H9 (cell line): ENCODE data around the gene PTPRB. TPM values are rescaled to one million over a fixed set of nuclear protein-coding genes. Genes with fewer than 3 reads are reported as not detected.

Experiments used
- DNase-seq: peaks from one replicate; pipeline ENCODE4 v3.0.0-alpha.2; 2017
- H2AFZ ChIP-seq: one replicate; pipeline ENCODE4 v1.6.1; 2013; ENCODE audit warnings: mild to moderate bottlenecking, low read length, control low read depth, moderate library complexity
- H2AK5ac ChIP-seq: 2 replicates; pipeline ENCODE4 v1.6.1; 2013; ENCODE audit warnings: low read length, control low read depth, mixed read lengths; ENCODE audit not compliant: insufficient read length
- H2BK120ac ChIP-seq: one replicate; pipeline ENCODE4 v1.6.1; 2013; ENCODE audit warnings: low read depth, mild to moderate bottlenecking, low read length, control low read depth, inconsistent platforms; ENCODE audit not compliant: poor library complexity, severe bottlenecking
- H2BK12ac ChIP-seq: 2 replicates; pipeline ENCODE4 v1.6.1; 2013; ENCODE audit warnings: low read length, control low read depth, mixed read lengths, low read depth; ENCODE audit not compliant: insufficient read length
- H2BK15ac ChIP-seq: 2 replicates; pipeline ENCODE4 v1.6.1; 2013; ENCODE audit warnings: low read depth, low read length, control low read depth
- H2BK20ac ChIP-seq: one replicate; pipeline ENCODE4 v1.6.1; 2013; ENCODE audit warnings: low read depth, mild to moderate bottlenecking, low read length, control low read depth, inconsistent platforms; ENCODE audit not compliant: poor library complexity, severe bottlenecking
- H2BK5ac ChIP-seq: 2 replicates; pipeline ENCODE4 v1.6.1; 2013; ENCODE audit warnings: low read length, control low read depth, mixed read lengths; ENCODE audit not compliant: insufficient read length
- H3K14ac ChIP-seq: 2 replicates; pipeline ENCODE4 v1.6.1; 2013; ENCODE audit warnings: low read length, control low read depth; ENCODE audit not compliant: insufficient read depth
- H3K18ac ChIP-seq: 2 replicates; pipeline ENCODE4 v1.6.1; 2013; ENCODE audit warnings: low read depth, mild to moderate bottlenecking, mixed read lengths, low read length, control low read depth; ENCODE audit not compliant: insufficient read length
- H3K23ac ChIP-seq: 2 replicates; pipeline ENCODE4 v1.6.1; 2013; ENCODE audit warnings: low read length, control low read depth, mixed read lengths, low read depth; ENCODE audit not compliant: insufficient read length
- H3K23me2 ChIP-seq: 2 replicates; pipeline ENCODE4 v1.6.1; 2013; ENCODE audit warnings: low read depth, mild to moderate bottlenecking, mixed read lengths, low read length, control low read depth; ENCODE audit not compliant: insufficient read length, poor library complexity, severe bottlenecking
- H3K27ac ChIP-seq: 2 replicates; pipeline ENCODE4 v1.5.1; 2013; ENCODE audit warnings: low read length, control low read depth, mixed read lengths, low read depth; ENCODE audit not compliant: insufficient read length
- H3K27me3 ChIP-seq: 2 replicates; pipeline ENCODE4 v1.6.1; 2013; ENCODE audit warnings: low read length, control low read depth, inconsistent platforms; ENCODE audit not compliant: insufficient read depth
- H3K4ac ChIP-seq: 2 replicates; pipeline ENCODE4 v1.6.1; 2013; ENCODE audit warnings: low read depth, mild to moderate bottlenecking, control low read depth, inconsistent platforms, low read length, moderate library complexity
- H3K4me1 ChIP-seq: 2 replicates; pipeline ENCODE4 v1.6.1; 2013; ENCODE audit warnings: low read length, control low read depth, inconsistent platforms; ENCODE audit not compliant: insufficient read depth
- H3K4me2 ChIP-seq: 2 replicates; pipeline ENCODE4 v1.6.1; 2013; ENCODE audit warnings: low read length, control low read depth, mixed read lengths; ENCODE audit not compliant: insufficient read length, insufficient read depth
- H3K56ac ChIP-seq: 2 replicates; pipeline ENCODE4 v1.6.1; 2013; ENCODE audit warnings: low read depth, mild to moderate bottlenecking, mixed read lengths, low read length, control low read depth; ENCODE audit not compliant: insufficient read length
- H3K79me1 ChIP-seq: 2 replicates; pipeline ENCODE4 v1.6.1; 2013; ENCODE audit warnings: low read depth, mild to moderate bottlenecking, moderate library complexity, low read length, control low read depth, inconsistent platforms; ENCODE audit not compliant: insufficient read depth, poor library complexity, severe bottlenecking
- H3K79me2 ChIP-seq: 2 replicates; pipeline ENCODE4 v1.6.1; 2013; ENCODE audit warnings: low read length, control low read depth, inconsistent platforms; ENCODE audit not compliant: insufficient read depth
- H3K9ac ChIP-seq: 2 replicates; pipeline ENCODE4 v1.6.1; 2013; ENCODE audit warnings: low read length, control low read depth, mixed read lengths; ENCODE audit not compliant: insufficient read length; ENCODE audit errors: extremely low read depth
- H3K9me3 ChIP-seq: one replicate; pipeline ENCODE4 v1.6.1; 2013; ENCODE audit warnings: low read depth, low read length, inconsistent platforms; ENCODE audit not compliant: control insufficient read depth
- H3T11ph ChIP-seq: one replicate; pipeline ENCODE4 v1.6.1; 2013; ENCODE audit warnings: mild to moderate bottlenecking, low read length, control low read depth, inconsistent platforms
- H4K20me1 ChIP-seq: one replicate; pipeline ENCODE4 v1.6.1; 2013; ENCODE audit not compliant: control insufficient read depth, insufficient read length, insufficient read depth
- H4K5ac ChIP-seq: 2 replicates; pipeline ENCODE4 v1.6.1; 2013; ENCODE audit warnings: low read depth, mild to moderate bottlenecking, mixed read lengths, low read length, control low read depth; ENCODE audit not compliant: insufficient read length
- H4K8ac ChIP-seq: replicated peaks from 2 replicates; pipeline ENCODE4 v1.6.1; 2013; ENCODE audit warnings: low read length, control low read depth, mixed read lengths, low read depth; ENCODE audit not compliant: insufficient read length
- H4K91ac ChIP-seq: 2 replicates; pipeline ENCODE4 v1.6.1; 2013; ENCODE audit warnings: low read depth, mild to moderate bottlenecking, moderate library complexity, mixed read lengths, low read length, control low read depth; ENCODE audit not compliant: insufficient read length
- H3K27ac Mint-ChIP-seq, 3 experiments: 2 replicates in 2 of 3; 3 replicates in 1 of 3; pipeline ENCODE4 v1.8.0; 2020 to 2021; ENCODE audit warnings: mixed read lengths in 3 of 3, mild to moderate bottlenecking in 1 of 3, moderate library complexity in 1 of 3
- H3K27me3 Mint-ChIP-seq: 2 replicates; pipeline ENCODE4 v1.8.0; 2021; ENCODE audit warnings: low read depth, mild to moderate bottlenecking, moderate library complexity, mixed read lengths
- H3K36me3 Mint-ChIP-seq, 3 experiments: 2 replicates in 2 of 3; 3 replicates in 1 of 3; pipeline ENCODE4 v1.8.0; 2020 to 2021; ENCODE audit warnings: low read depth in 3 of 3, mixed read lengths in 3 of 3; ENCODE audit not compliant: insufficient read depth in 1 of 3
- H3K4me1 Mint-ChIP-seq, 2 experiments: 2 replicates each; pipeline ENCODE4 v1.8.0; 2020; ENCODE audit warnings: mixed read lengths in 2 of 2
- H3K4me3 Mint-ChIP-seq, 2 experiments: 2 replicates in 1 of 2; 3 replicates in 1 of 2; pipeline ENCODE4 v1.8.0; 2020 to 2021; ENCODE audit warnings: mild to moderate bottlenecking in 2 of 2, mixed read lengths in 2 of 2, moderate library complexity in 1 of 2
- H3K9me3 Mint-ChIP-seq, 2 experiments: 2 replicates in 1 of 2; 3 replicates in 1 of 2; pipeline ENCODE4 v1.8.0; 2020; ENCODE audit warnings: mild to moderate bottlenecking in 2 of 2, mixed read lengths in 2 of 2, moderate library complexity in 1 of 2
- CTCF ChIP-seq: fragments of 200-600 bp; sonication (generic); conservative IDR thresholded peaks from 3 replicates; pipeline ENCODE4 v1.8.0; 2021; ENCODE audit warnings: antibody characterized with exemption, mild to moderate bottlenecking
- WGBS: extraction: QIAGEN DNeasy Blood & Tissue Kit; methylation state at CpG from one replicate; pipeline ENCODE4 v1.1.7; 2013; ENCODE audit warnings: missing lambda C conversion rate, low lambda C conversion rate, mixed read lengths; ENCODE audit not compliant: insufficient read length; ENCODE audit errors: extremely low coverage; 5-methylcytosine and 5-hydroxymethylcytosine counted together
- total RNA-seq: library from RNA; stranded (reverse); gene quantifications from 2 replicates; pipeline ENCODE4 v1.2.1, GENCODE V29; 2021

PTPRB gene
- total RNA-seq, 1 experiment from 2014 or later = 1.4 TPM

GRCh38 chr12:70598467-70599193 is 38.6 kb downstream of the PTPRB start:
- no peaks in the 10 kb centered on the region for H3K9me3 Mint-ChIP-seq
- H3T11ph ChIP-seq = no peak overlapping the region
- no peak overlapping the region for H4K8ac ChIP-seq
- H4K91ac ChIP-seq = no peak overlapping the region
- no peak overlapping the region for H3K4me2 ChIP-seq
- H2AK5ac ChIP-seq = no peak overlapping the region
- no peaks in the 10 kb centered on the region for H3K27me3 Mint-ChIP-seq
- no peak overlapping the region for H2BK5ac ChIP-seq
- no peak overlapping the region for H3K27ac Mint-ChIP-seq
- DNase-seq = no peak
- H3K36me3 Mint-ChIP-seq = peaks cover 0 to 5% (median 0%) of the 10 kb centered on the region in 3 experiments; a peak in 1 of 7 replicates
- H3K27me3 ChIP-seq = no peaks in the 10 kb centered on the region
- no peak overlapping the region for H3K4ac ChIP-seq
- no peak overlapping the region for H2BK20ac ChIP-seq
- no peak overlapping the region for H3K9ac ChIP-seq
- no peaks in the 10 kb centered on the region for H3K9me3 ChIP-seq
- no peak overlapping the region for H2BK120ac ChIP-seq
- H4K5ac ChIP-seq = no peak overlapping the region
- no peaks in the 10 kb centered on the region for H3K79me2 ChIP-seq
- no CpG with 5 or more reads among the region's 4 CpGs for WGBS
- no peak overlapping the region for H3K4me3 Mint-ChIP-seq
- no peak overlapping the region for H3K56ac ChIP-seq
- H3K4me1 ChIP-seq = no peaks in the 10 kb centered on the region
- H3K14ac ChIP-seq = no peak overlapping the region
- no peak for TF ChIP-seq CTCF
- no peak overlapping the region for H2BK12ac ChIP-seq
- no peaks in the 10 kb centered on the region for H3K23me2 ChIP-seq
- no peaks in the 10 kb centered on the region for H3K79me1 ChIP-seq
- no peak overlapping the region for H2AFZ ChIP-seq
- H3K18ac ChIP-seq = no peak overlapping the region
- H3K4me1 Mint-ChIP-seq = peaks cover 0 to 2% of the 10 kb centered on the region in 2 experiments; a peak in 1 of 4 replicates
- H3K27ac ChIP-seq = no peak overlapping the region
- H3K23ac ChIP-seq = no peak overlapping the region
- H4K20me1 ChIP-seq = no peaks in the 10 kb centered on the region
- no peak overlapping the region for H2BK15ac ChIP-seq
